ENCODE results near the gene TFCP2L1.

DNA sequence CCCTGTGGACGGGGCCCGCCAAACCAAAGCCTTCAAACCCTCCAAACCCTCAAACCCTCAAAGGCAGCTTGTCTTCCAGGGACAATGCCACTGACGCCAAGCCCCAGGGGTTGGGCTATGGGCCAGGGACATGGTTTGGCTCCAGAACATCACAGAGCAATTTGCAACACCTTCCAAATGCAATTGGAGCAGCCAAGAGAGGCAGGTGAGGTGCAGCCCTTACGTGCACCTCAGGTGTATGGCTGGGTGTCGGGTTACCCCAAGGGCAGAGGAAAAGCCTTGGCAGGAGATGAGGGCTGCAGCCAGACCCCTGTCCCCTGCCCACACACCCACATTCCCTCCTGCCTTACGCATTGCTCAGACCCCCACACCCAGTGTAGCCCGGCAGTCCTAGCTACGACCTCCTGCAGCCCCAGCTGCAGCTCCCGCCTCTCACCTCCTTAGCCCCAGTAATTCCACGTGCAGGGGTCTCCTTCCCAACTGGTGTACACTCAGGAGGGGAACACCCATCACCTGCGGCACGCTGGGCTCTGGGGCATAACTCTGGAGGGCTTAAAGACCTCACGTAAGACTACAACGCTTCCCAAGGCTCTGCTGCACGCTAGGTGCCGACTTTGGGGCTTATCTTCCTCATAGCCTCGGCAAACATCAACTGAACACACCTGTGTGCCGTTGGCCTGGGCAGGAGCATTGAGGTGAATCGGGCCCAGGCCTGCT, 88.7 kb downstream of the TFCP2L1 start:
- TF ChIP-seq, protein P1, sequence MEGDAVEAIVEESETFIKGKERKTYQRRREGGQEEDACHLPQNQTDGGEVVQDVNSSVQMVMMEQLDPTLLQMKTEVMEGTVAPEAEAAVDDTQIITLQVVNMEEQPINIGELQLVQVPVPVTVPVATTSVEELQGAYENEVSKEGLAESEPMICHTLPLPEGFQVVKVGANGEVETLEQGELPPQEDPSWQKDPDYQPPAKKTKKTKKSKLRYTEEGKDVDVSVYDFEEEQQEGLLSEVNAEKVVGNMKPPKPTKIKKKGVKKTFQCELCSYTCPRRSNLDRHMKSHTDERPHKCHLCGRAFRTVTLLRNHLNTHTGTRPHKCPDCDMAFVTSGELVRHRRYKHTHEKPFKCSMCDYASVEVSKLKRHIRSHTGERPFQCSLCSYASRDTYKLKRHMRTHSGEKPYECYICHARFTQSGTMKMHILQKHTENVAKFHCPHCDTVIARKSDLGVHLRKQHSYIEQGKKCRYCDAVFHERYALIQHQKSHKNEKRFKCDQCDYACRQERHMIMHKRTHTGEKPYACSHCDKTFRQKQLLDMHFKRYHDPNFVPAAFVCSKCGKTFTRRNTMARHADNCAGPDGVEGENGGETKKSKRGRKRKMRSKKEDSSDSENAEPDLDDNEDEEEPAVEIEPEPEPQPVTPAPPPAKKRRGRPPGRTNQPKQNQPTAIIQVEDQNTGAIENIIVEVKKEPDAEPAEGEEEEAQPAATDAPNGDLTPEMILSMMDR (IDR thresholded peaks at IDR 0.05): no peak
- TF ChIP-seq EP300 (IDR thresholded peaks at IDR 0.05): no peak
